Subcutaneous abdominal adipose tissue (tissue), 5 donors: Measurements from ENCODE around the gene ANKRD44.

Source experiments
- H3K27ac ChIP-seq: one replicate; pipeline ENCODE4 v1.7.0; 2013; ENCODE audit warnings: low read depth, mild to moderate bottlenecking, inconsistent platforms, low read length, moderate library complexity
- H3K27me3 ChIP-seq, 5 donors: one replicate each; pipeline ENCODE4 v1.7.0; 2013; ENCODE audit warnings: low read length in 5 of 5, inconsistent platforms in 1 of 5; ENCODE audit not compliant: control insufficient read depth in 5 of 5, insufficient read depth in 4 of 5
- H3K36me3 ChIP-seq, 5 donors: one replicate each; pipeline ENCODE4 v1.7.0; 2013; ENCODE audit warnings: low read length in 5 of 5; ENCODE audit not compliant: control insufficient read depth in 5 of 5, insufficient read depth in 5 of 5
- H3K4me1 ChIP-seq, 5 donors: one replicate each; pipeline ENCODE4 v1.7.0; 2013; ENCODE audit warnings: low read length in 5 of 5, mild to moderate bottlenecking in 3 of 5, moderate library complexity in 1 of 5; ENCODE audit not compliant: control insufficient read depth in 5 of 5, insufficient read depth in 5 of 5
- H3K4me3 ChIP-seq, 5 donors: one replicate each; pipeline ENCODE4 v1.7.0; 2013; ENCODE audit warnings: low read length in 5 of 5, low read depth in 1 of 5
- H3K9ac ChIP-seq, 5 donors: one replicate each; pipeline ENCODE4 v1.7.0; 2013; ENCODE audit warnings: low read length in 5 of 5, mild to moderate bottlenecking in 4 of 5, moderate library complexity in 3 of 5
- H3K9me3 ChIP-seq, 5 donors: one replicate each; pipeline ENCODE4 v1.7.0; 2013; ENCODE audit warnings: low read length in 5 of 5; ENCODE audit not compliant: control insufficient read depth in 5 of 5
- donor health status: healthy.
- donor health status: healthy.
- donor health status: healthy.
- donor health status: healthy.
- donor health status: healthy.

The ANKRD44 gene

GRCh38 chr2:197310271-197310985 is at the start of gene ANKRD44:
Gene ANKRD44, minus strand, starts transcription at chr2:197310780. Its CDS starts 176 bp downstream, at chr2:197310604.
- Histone ChIP-seq H3K36me3 (no peaks in the 10 kb centered on the region), H3K9me3 (no peaks in the 10 kb centered on the region), H3K4me1 (peaks cover 1 to 39% (median 29%) of the 10 kb centered on the region in 5 donors), H3K9ac (peak within 1 kb of the TSS; percentile 26 to 85 (median 80)), H3K27me3 (no peaks in the 10 kb centered on the region), H3K4me3 (peak within 1 kb of the TSS; percentile 75 to 91 (median 83)), H3K27ac (peak within 1 kb of the TSS; percentile 37)

GRCh38 chr2:197359859-197360258 is 49.3 kb upstream of the ANKRD44 start:
- H3K4me3 ChIP-seq = no peak overlapping the region
- H3K27ac ChIP-seq = no peak overlapping the region
- no peaks in the 10 kb centered on the region for H3K36me3 ChIP-seq
- no peaks in the 10 kb centered on the region for H3K4me1 ChIP-seq
- no peak overlapping the region for H3K9ac ChIP-seq
- H3K9me3 ChIP-seq = no peaks in the 10 kb centered on the region
- no peaks in the 10 kb centered on the region for H3K27me3 ChIP-seq

GRCh38 chr2:197358931-197359330 is 48.4 kb upstream of the ANKRD44 start:
- Histone ChIP-seq H3K9ac (no peak overlapping the region), H3K4me1 (no peaks in the 10 kb centered on the region), H3K36me3 (no peaks in the 10 kb centered on the region), H3K27me3 (no peaks in the 10 kb centered on the region), H3K9me3 (no peaks in the 10 kb centered on the region), H3K4me3 (no peak overlapping the region), H3K27ac (no peak overlapping the region)

- H3K27me3 ChIP-seq = no peaks in the 10 kb centered on the region
Measured at GRCh38 chr2:197357986-197358385, 47.4 kb upstream of the ANKRD44 start.

GRCh38 chr2:197356136-197356535 is 45.6 kb upstream of the ANKRD44 start:
- Histone ChIP-seq H3K27me3 (no peaks in the 10 kb centered on the region), H3K4me3 (no peak overlapping the region), H3K9ac (no peak overlapping the region), H3K9me3 (no peaks in the 10 kb centered on the region), H3K4me1 (no peaks in the 10 kb centered on the region), H3K27ac (no peak overlapping the region), H3K36me3 (no peaks in the 10 kb centered on the region)

More at GRCh38 chr2:197357986-197358385, 47.4 kb upstream of the ANKRD44 start:
- H3K27ac ChIP-seq = no peak overlapping the region
- no peaks in the 10 kb centered on the region for H3K36me3 ChIP-seq
- H3K9me3 ChIP-seq = no peaks in the 10 kb centered on the region
- no peak overlapping the region for H3K9ac ChIP-seq
- no peak overlapping the region for H3K4me3 ChIP-seq
- no peaks in the 10 kb centered on the region for H3K4me1 ChIP-seq

GRCh38 chr2:197354169-197354558 is 43.6 kb upstream of the ANKRD44 start:
- no peaks in the 10 kb centered on the region for H3K36me3 ChIP-seq
- no peaks in the 10 kb centered on the region for H3K4me1 ChIP-seq
- no peak overlapping the region for H3K9ac ChIP-seq
- no peaks in the 10 kb centered on the region for H3K27me3 ChIP-seq
- H3K4me3 ChIP-seq = no peak overlapping the region
- H3K9me3 ChIP-seq = no peaks in the 10 kb centered on the region
- no peak overlapping the region for H3K27ac ChIP-seq

- Histone ChIP-seq H3K9me3 (no peaks in the 10 kb centered on the region), H3K27me3 (no peaks in the 10 kb centered on the region), H3K4me3 (no peak overlapping the region), H3K4me1 (no peaks in the 10 kb centered on the region), H3K36me3 (no peaks in the 10 kb centered on the region), H3K9ac (no peak overlapping the region), H3K27ac (no peak overlapping the region)
Measured at GRCh38 chr2:197353393-197354168, 43.0 kb upstream of the ANKRD44 start.

- no peak overlapping the region for H3K9ac ChIP-seq
- no peaks in the 10 kb centered on the region for H3K9me3 ChIP-seq
- H3K4me1 ChIP-seq = no peaks in the 10 kb centered on the region
- H3K36me3 ChIP-seq = no peaks in the 10 kb centered on the region
- no peaks in the 10 kb centered on the region for H3K27me3 ChIP-seq
- H3K4me3 ChIP-seq = no peak overlapping the region
- no peak overlapping the region for H3K27ac ChIP-seq
Measured at GRCh38 chr2:197349699-197350098, 39.1 kb upstream of the ANKRD44 start.

- no peak overlapping the region for H3K9ac ChIP-seq
- no peaks in the 10 kb centered on the region for H3K36me3 ChIP-seq
- no peaks in the 10 kb centered on the region for H3K27me3 ChIP-seq
- no peak overlapping the region for H3K27ac ChIP-seq
- no peak overlapping the region for H3K4me3 ChIP-seq
- H3K4me1 ChIP-seq = no peaks in the 10 kb centered on the region
- no peaks in the 10 kb centered on the region for H3K9me3 ChIP-seq
Measured at GRCh38 chr2:197348721-197349360, 38.3 kb upstream of the ANKRD44 start.

- Histone ChIP-seq H3K9me3 (no peaks in the 10 kb centered on the region), H3K4me3 (no peak overlapping the region), H3K27ac (no peak overlapping the region), H3K4me1 (no peaks in the 10 kb centered on the region), H3K27me3 (no peaks in the 10 kb centered on the region), H3K36me3 (no peaks in the 10 kb centered on the region), H3K9ac (no peak overlapping the region)
Measured at GRCh38 chr2:197345846-197346370, 35.3 kb upstream of the ANKRD44 start.
